ENCODE data around the gene PLXNB3. TPM values are rescaled to one million over a fixed set of nuclear protein-coding genes. Genes with fewer than 3 reads are reported as not detected.
A peak's percentile ranks its signal among the peaks of the same experiment; 100 is the strongest.

PLXNB3 gene
- total RNA-seq, 1 donor from 2014 or later = 36.1 TPM

DNA sequence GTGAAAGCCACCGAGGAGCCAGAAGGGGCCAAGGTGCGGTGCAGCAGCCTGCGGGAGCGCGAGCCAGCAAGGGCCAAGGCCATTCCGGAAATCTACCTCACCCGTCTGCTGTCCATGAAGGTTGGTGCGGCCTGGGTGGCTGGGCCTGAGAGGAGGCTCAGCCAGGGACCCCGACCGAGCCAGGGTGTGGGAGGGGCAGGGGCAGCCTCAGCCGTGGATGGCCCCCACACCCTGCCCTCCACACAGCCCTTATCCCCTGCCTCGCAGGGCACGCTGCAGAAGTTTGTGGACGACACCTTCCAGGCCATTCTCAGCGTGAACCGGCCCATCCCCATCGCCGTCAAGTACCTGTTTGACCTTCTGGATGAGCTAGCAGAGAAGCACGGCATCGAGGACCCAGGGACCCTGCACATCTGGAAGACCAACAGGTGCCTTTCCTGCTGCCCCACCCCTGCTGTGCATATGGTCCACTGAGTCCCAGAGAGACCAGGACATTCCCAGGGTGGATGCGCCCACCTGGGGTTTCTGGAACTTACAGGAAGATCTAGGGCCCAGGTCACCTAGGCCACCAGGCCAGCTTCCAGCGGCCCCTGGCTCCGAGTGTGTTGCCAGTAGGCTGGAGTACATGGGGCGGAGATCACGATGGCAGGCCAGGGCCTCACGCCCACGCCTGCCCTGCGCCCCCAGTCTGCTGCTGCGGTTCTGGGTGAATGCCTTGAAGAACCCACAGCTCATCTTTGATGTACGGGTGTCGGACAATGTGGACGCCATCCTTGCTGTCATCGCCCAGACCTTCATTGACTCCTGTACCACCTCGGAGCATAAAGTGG lies 13.4 kb downstream of the PLXNB3 start:
- H3K36me3 ChIP-seq = no peaks in the 10 kb centered on the region
- peaks cover 18% of the 10 kb centered on the region for H3K4me1 ChIP-seq
- no peak overlapping the region for H3K4me3 ChIP-seq
- H3K27me3 ChIP-seq = no peaks in the 10 kb centered on the region
- H3K27ac ChIP-seq = no peak overlapping the region
- TF ChIP-seq, protein P1, sequence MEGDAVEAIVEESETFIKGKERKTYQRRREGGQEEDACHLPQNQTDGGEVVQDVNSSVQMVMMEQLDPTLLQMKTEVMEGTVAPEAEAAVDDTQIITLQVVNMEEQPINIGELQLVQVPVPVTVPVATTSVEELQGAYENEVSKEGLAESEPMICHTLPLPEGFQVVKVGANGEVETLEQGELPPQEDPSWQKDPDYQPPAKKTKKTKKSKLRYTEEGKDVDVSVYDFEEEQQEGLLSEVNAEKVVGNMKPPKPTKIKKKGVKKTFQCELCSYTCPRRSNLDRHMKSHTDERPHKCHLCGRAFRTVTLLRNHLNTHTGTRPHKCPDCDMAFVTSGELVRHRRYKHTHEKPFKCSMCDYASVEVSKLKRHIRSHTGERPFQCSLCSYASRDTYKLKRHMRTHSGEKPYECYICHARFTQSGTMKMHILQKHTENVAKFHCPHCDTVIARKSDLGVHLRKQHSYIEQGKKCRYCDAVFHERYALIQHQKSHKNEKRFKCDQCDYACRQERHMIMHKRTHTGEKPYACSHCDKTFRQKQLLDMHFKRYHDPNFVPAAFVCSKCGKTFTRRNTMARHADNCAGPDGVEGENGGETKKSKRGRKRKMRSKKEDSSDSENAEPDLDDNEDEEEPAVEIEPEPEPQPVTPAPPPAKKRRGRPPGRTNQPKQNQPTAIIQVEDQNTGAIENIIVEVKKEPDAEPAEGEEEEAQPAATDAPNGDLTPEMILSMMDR (IDR thresholded peaks at IDR 0.05) = no peak
- TF ChIP-seq POLR2A (IDR thresholded peaks at IDR 0.05) = no peak
- TF ChIP-seq POLR2AphosphoS5 (IDR thresholded peaks at IDR 0.05; ENCODE audit: insufficient read depth in 1 of 2, low read depth in 1 of 2) = no peak
- no peaks in the 10 kb centered on the region for H3K9me3 ChIP-seq
- intact Hi-C loops (cut with DNase I) = no loop called here
- no peak for DNase-seq (ENCODE audit: extremely low spot score in 2 of 2)

DNA sequence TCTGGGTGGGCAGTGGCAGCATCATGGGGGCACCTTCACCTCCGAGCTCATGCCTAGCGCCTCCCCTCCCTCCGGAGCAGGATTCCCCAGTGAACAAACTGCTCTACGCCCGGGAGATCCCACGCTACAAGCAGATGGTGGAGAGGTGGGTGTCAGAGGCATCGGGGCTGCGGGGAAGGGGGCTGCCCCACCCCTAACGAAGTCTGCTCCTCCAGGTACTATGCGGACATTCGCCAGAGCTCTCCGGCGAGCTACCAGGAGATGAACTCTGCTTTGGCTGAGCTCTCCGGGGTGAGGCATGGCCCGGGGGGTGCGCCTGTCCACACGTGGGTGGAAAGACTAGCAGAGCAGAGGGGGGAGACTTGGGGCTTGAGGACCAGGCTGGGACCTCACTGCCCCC lies 14.1 kb downstream of the PLXNB3 start:
- H3K36me3 ChIP-seq = no peaks in the 10 kb centered on the region
- H3K27ac ChIP-seq = no peak overlapping the region
- intact Hi-C loops (cut with DNase I) = no loop called here
- H3K27me3 ChIP-seq = no peaks in the 10 kb centered on the region
- H3K4me3 ChIP-seq = no peak overlapping the region
- peaks cover 18% of the 10 kb centered on the region for H3K4me1 ChIP-seq
- TF ChIP-seq POLR2A (IDR thresholded peaks at IDR 0.05) (no peak), POLR2AphosphoS5 (IDR thresholded peaks at IDR 0.05; ENCODE audit: insufficient read depth in 1 of 2, low read depth in 1 of 2) (no peak)
- TF ChIP-seq, protein P1 (IDR thresholded peaks at IDR 0.05) = no peak
- no peaks in the 10 kb centered on the region for H3K9me3 ChIP-seq
- DNase-seq (ENCODE audit: extremely low spot score in 2 of 2) = no peak

DNA sequence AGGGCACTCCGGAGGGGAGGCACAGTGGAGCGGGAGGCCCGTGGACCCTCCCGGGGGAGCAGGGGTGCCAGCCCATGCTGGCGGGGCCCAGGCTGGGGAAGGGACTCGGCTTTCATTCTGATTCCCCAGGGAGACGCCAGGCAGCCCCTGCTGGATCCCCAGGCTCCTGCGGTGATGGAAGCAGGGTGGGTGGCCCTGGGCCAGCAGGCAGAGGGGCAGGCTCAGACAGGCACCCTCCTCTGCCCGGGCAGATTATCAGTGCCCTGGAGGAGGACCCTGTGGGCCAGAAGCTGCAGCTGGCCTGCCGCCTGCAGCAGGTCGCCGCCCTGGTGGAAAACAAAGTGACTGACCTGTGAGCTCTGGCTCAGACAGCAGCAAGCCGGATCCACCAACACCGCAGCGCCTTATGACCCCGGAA lies 14.6 kb downstream of the PLXNB3 start:
- Histone ChIP-seq H3K4me1 (peaks cover 18% of the 10 kb centered on the region), H3K9me3 (no peaks in the 10 kb centered on the region), H3K27ac (no peak overlapping the region), H3K27me3 (no peaks in the 10 kb centered on the region), H3K4me3 (no peak overlapping the region), H3K36me3 (no peaks in the 10 kb centered on the region)
- no peak for TF ChIP-seq POLR2A (IDR thresholded peaks at IDR 0.05)
- no peak for TF ChIP-seq POLR2AphosphoS5 (IDR thresholded peaks at IDR 0.05; ENCODE audit: insufficient read depth in 1 of 2, low read depth in 1 of 2)
- TF ChIP-seq, protein P1 (IDR thresholded peaks at IDR 0.05) = no peak
- DNase-seq (ENCODE audit: extremely low spot score in 2 of 2) = no peak
- intact Hi-C loops (cut with DNase I) = no loop called here

DNA sequence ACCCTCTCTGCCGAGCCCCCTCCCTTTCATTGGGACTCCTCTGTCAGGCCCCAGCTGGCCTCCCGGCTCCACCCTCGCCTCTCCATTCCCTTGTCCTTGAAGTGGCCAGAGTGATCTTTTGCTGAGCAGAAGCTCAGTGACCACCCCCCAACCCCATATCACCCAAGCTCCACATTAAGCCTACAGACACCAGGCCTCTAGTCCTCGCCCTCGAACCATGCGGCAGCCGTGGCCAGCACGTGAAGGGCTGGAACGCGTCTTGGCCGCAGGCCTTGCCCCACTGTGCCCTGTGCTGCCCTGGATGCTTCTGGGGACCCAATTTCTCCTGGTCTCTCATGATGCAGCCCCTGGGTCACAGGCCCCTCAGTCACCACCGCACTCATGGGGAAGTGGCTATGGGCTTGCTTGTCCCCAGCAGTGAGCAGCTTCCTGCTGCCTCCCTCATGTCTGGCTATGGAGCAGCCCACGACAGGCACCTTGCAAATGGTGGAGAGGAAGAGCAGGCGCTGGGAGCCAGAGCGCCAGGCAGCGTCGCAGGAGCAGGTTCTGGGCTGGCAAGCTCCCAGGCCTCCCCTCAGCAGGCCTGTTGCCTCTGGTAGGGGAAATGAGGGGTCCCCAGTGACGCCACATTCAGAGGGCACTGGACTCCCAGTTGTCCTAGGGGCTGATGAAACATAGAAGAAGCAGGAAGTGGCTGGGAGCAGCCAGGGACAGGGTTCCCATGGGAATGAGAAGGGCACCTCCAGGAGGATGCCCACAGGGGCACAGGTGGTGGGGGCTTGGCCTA lies 16.0 kb downstream of the PLXNB3 start:
- Histone ChIP-seq H3K27me3 (no peaks in the 10 kb centered on the region), H3K36me3 (no peaks in the 10 kb centered on the region), H3K4me1 (peaks cover 18% of the 10 kb centered on the region), H3K27ac (no peak overlapping the region), H3K9me3 (no peaks in the 10 kb centered on the region), H3K4me3 (peak overlapping the region in 1 of 2 donors; percentile 3)
- intact Hi-C loops (cut with DNase I) = loop anchor here (10.0 kb wide), 1 partner anchor 145 kb away; the partner anchor contains the start of gene ARHGAP4
- TF ChIP-seq POLR2A (IDR thresholded peaks at IDR 0.05) = no peak
- TF ChIP-seq, protein P1 (IDR thresholded peaks at IDR 0.05) = no peak
- peak in 1 of 2 donors; percentile 6 for TF ChIP-seq POLR2AphosphoS5 (IDR thresholded peaks at IDR 0.05; ENCODE audit: insufficient read depth in 1 of 2, low read depth in 1 of 2)
- DNase-seq (ENCODE audit: extremely low spot score in 2 of 2) = no peak

Measured in vagina (tissue), 2 donors.